GM19324 (cell line): Measurements from ENCODE around the gene HIPK1.

ENCODE experiments used
- ATAC-seq: cut with Tn5 transposase; IDR thresholded peaks from one replicate; pipeline ENCODE4 v1.9.1; 2021; ENCODE audit warnings: mild to moderate bottlenecking, moderate library complexity; ENCODE audit not compliant: unreplicated experiment, low FRiP score

The HIPK1 gene

GRCh38 chr1:113978863-113979702, 50.0 kb downstream of the HIPK1 start, which contains the start of gene OLFML3:
Gene OLFML3, plus strand, starts transcription at chr1:113979474. Its CDS starts 43 bp downstream, at chr1:113979517.
- ATAC-seq, result no peak

GRCh38 chr1:113980110-113980509, 51.0 kb downstream of the HIPK1 start:
- no peak for ATAC-seq

- ATAC-seq, result no peak
Observed at GRCh38 chr1:113981962-113982931, 53.1 kb downstream of the HIPK1 start.

GRCh38 chr1:113982949-113983348, 53.8 kb downstream of the HIPK1 start:
- ATAC-seq, result no peak

- no peak for ATAC-seq
Observed at GRCh38 chr1:113983391-113983790, 54.3 kb downstream of the HIPK1 start.

GRCh38 chr1:113983826-113984225, 54.7 kb downstream of the HIPK1 start:
- ATAC-seq, result no peak

- no peak for ATAC-seq
Observed at GRCh38 chr1:113984710-113985109, 55.6 kb downstream of the HIPK1 start.

- ATAC-seq, result no peak
Observed at GRCh38 chr1:113986802-113987201, 57.7 kb downstream of the HIPK1 start.

GRCh38 chr1:113987259-113987658, 58.1 kb downstream of the HIPK1 start:
- no peak for ATAC-seq

GRCh38 chr1:113990530-113990929, 61.4 kb downstream of the HIPK1 start:
- ATAC-seq, result no peak

- ATAC-seq, result no peak
Observed at GRCh38 chr1:113990961-113991360, 61.8 kb downstream of the HIPK1 start.

- no peak for ATAC-seq
Observed at GRCh38 chr1:113991467-113991997, 62.4 kb downstream of the HIPK1 start.

GRCh38 chr1:113993072-113993471, 63.9 kb downstream of the HIPK1 start:
- ATAC-seq, result no peak

GRCh38 chr1:113993766-113994165, 64.6 kb downstream of the HIPK1 start:
- ATAC-seq, result no peak

- ATAC-seq, result no peak
Observed at GRCh38 chr1:113995382-113995781, 66.3 kb downstream of the HIPK1 start.

GRCh38 chr1:113998361-113998760, 69.2 kb downstream of the HIPK1 start:
- no peak for ATAC-seq

- no peak for ATAC-seq
Observed at GRCh38 chr1:113999233-113999632, 70.1 kb downstream of the HIPK1 start.

- no peak for ATAC-seq
Observed at GRCh38 chr1:113999799-114000198, 70.7 kb downstream of the HIPK1 start.

GRCh38 chr1:114000406-114000805, 71.3 kb downstream of the HIPK1 start:
- no peak for ATAC-seq

GRCh38 chr1:114002492-114003239, 73.5 kb downstream of the HIPK1 start:
- ATAC-seq, result no peak
